Ovary (tissue), 3 donors: ENCODE measurements around the gene EYS.

Experiments
- CTCF ChIP-seq, 3 donors: fragments of 450-650 bp in 2 of 3; fragments of 200-600 bp in 1 of 3; IDR thresholded peaks; one replicate each; pipeline versions ENCODE4 v1.5.1 to v1.8.0; 2016 to 2022; ENCODE audit warnings: antibody characterized with exemption in 3 of 3, mild to moderate bottlenecking in 1 of 3
- POLR2A ChIP-seq: fragments of 450-650 bp; IDR thresholded peaks from one replicate; pipeline ENCODE4 v1.6.1; 2017; ENCODE audit warnings: antibody characterized with exemption, mild to moderate bottlenecking, moderate library complexity
- donor health status: DM: no; HTN: no; CAD: no.

GRCh38 chr6:63935732-63936131 lies 1771.3 kb downstream of the EYS start:
- no peak for TF ChIP-seq CTCF (IDR thresholded peaks at IDR 0.05)
- no peak for TF ChIP-seq POLR2A
